ENCODE measurements around the gene BICDL1. TPM values are rescaled to one million over a fixed set of nuclear protein-coding genes. Genes with fewer than 3 reads are reported as not detected.

The BICDL1 gene
- total and polyA plus RNA-seq, 2 of the 4 experiments (the other 2 are of a cell fraction), result not detected

DNA sequence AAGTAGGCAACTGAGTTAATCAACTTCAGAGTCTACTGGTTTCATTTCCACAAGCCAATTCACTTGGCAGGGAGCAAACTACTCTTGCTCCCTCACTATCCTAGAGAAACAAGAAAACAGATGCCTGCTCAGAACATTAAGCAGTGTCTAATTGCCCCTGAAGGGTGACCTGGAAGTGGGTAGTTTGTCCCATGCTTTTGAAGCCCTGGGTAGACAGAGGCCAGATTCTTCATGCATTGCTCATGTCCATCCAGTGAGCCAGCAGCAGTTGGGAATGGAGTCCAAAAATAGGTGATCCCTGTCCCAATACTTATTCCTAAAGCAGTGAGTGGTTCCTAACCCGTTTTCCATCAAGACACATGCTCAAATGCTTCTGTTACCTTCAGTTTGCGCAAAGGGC, 48.8 kb downstream of the BICDL1 start:
- no peak overlapping the region for H3K18ac ChIP-seq (ENCODE audit: low read depth, low read length)
- H3K9me3 ChIP-seq (ENCODE audit: control insufficient read depth, insufficient read depth, low read length), result no peaks in the 10 kb centered on the region
- H3K56ac ChIP-seq (ENCODE audit: extremely low read depth, insufficient read depth, low read length), result no peak overlapping the region
- H2AK9ac ChIP-seq (replicated peaks; ENCODE audit: low read depth, low read length, poor library complexity), result no peak overlapping the region
- no peaks in the 10 kb centered on the region for H3K36me3 ChIP-seq (ENCODE audit: control insufficient read depth, insufficient read depth, low read length)
- no peaks in the 10 kb centered on the region for H3K4me1 ChIP-seq (ENCODE audit: control insufficient read depth, insufficient read depth, low read length)
- H4K20me1 ChIP-seq (ENCODE audit: insufficient read depth, low read length), result no peaks in the 10 kb centered on the region
- H3K4ac ChIP-seq (ENCODE audit: low read depth, low read length), result no peak overlapping the region
- peaks cover 5% of the 10 kb centered on the region; the same call in 1 of the 2 replicates for H3K27me3 ChIP-seq (ENCODE audit: control insufficient read depth, insufficient read depth, low read length)
- H3K4me2 ChIP-seq (ENCODE audit: low read depth, low read length), result no peak overlapping the region
- ChIA-PET CTCF (no interaction called here), POLR2A (ENCODE audit: unreplicated experiment) (no interaction called here)
- H3K4me3 ChIP-seq (ENCODE audit: insufficient read depth, low read depth, low read length), result no peak overlapping the region
- no peak for DNase-seq
- intact Hi-C loops (cut with micrococcal nuclease) (no loop called here), dilution Hi-C loops (cut with HindIII; ENCODE audit: low sequenced_read_pairs, unreplicated experiment) (no loop called here), in situ Hi-C loops (cut with MboI; ENCODE audit: low sequenced_read_pairs) (no loop called here)
- no peak overlapping the region for H2AK5ac ChIP-seq (ENCODE audit: low read depth, low read length)
- no peak overlapping the region for H4K8ac ChIP-seq (ENCODE audit: low read depth in 2 of 2, low read length in 2 of 2)
- no peak overlapping the region for H4K91ac ChIP-seq (ENCODE audit: insufficient read depth, low read depth, low read length)
- H3K23ac ChIP-seq (ENCODE audit: low read depth, low read length), result no peak overlapping the region
- H3K9ac ChIP-seq (ENCODE audit: low read depth, low read length), result no peak overlapping the region
- no peak overlapping the region for H2BK120ac ChIP-seq (ENCODE audit: low read depth, low read length)
- H3K79me1 ChIP-seq (ENCODE audit: low read depth in 1 of 2, low read length in 2 of 2), result no peaks in the 10 kb centered on the region
- no peak overlapping the region for H3K27ac ChIP-seq (ENCODE audit: insufficient read depth, low read length)
- H3K9me1 ChIP-seq (ENCODE audit: insufficient read depth, low read length), result no peaks in the 10 kb centered on the region
- BruUV-seq (replicated peaks), result no TSS peak
- no peak overlapping the region for H2BK20ac ChIP-seq (ENCODE audit: low read depth, low read length)
- WGBS, 2 experiments (ENCODE audit: extremely low coverage in 2 of 2, insufficient read length in 1 of 2), result no CpG with 5 or more reads among the region's 2 CpGs
- ATAC-seq (ENCODE audit: low read depth), result no peak
- TF ChIP-seq CHD1 (IDR thresholded peaks at IDR 0.05; ENCODE audit: low read depth, low read length) (no peak), FOS (IDR thresholded peaks at IDR 0.05; ENCODE audit: low read depth, low read length) (no peak), MAFK (IDR thresholded peaks at IDR 0.05; ENCODE audit: low read depth, low read length) (no peak), MAZ (IDR thresholded peaks at IDR 0.05; ENCODE audit: borderline replicate concordance, low read depth, low read length) (no peak), CEBPB (IDR thresholded peaks at IDR 0.05; ENCODE audit: low read depth, low read length) (no peak), RAD21 (IDR thresholded peaks at IDR 0.05; ENCODE audit: low read length) (no peak), SMC3 (IDR thresholded peaks at IDR 0.05; ENCODE audit: low read depth, low read length) (no peak), RFX5 (IDR thresholded peaks at IDR 0.05; ENCODE audit: low read depth, low read length) (no peak), MXI1 (IDR thresholded peaks at IDR 0.05; ENCODE audit: borderline replicate concordance, low read depth, low read length) (no peak), RCOR1 (IDR thresholded peaks at IDR 0.05; ENCODE audit: insufficient replicate concordance, low read length) (no peak)
- TF ChIP-seq, protein P1, sequence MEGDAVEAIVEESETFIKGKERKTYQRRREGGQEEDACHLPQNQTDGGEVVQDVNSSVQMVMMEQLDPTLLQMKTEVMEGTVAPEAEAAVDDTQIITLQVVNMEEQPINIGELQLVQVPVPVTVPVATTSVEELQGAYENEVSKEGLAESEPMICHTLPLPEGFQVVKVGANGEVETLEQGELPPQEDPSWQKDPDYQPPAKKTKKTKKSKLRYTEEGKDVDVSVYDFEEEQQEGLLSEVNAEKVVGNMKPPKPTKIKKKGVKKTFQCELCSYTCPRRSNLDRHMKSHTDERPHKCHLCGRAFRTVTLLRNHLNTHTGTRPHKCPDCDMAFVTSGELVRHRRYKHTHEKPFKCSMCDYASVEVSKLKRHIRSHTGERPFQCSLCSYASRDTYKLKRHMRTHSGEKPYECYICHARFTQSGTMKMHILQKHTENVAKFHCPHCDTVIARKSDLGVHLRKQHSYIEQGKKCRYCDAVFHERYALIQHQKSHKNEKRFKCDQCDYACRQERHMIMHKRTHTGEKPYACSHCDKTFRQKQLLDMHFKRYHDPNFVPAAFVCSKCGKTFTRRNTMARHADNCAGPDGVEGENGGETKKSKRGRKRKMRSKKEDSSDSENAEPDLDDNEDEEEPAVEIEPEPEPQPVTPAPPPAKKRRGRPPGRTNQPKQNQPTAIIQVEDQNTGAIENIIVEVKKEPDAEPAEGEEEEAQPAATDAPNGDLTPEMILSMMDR (conservative IDR thresholded peaks at IDR 0.05; ENCODE audit: low read depth, low read length), result no peak
- no peak overlapping the region for H2AFZ ChIP-seq (replicated peaks; ENCODE audit: low read length, poor library complexity)
- no peak overlapping the region for H4K5ac ChIP-seq (ENCODE audit: low read depth, low read length)
- no peak overlapping the region for H2BK15ac ChIP-seq (ENCODE audit: low read depth, low read length)
- no peak overlapping the region for H2BK5ac ChIP-seq (ENCODE audit: low read depth, low read length, poor library complexity, severe bottlenecking)
- no peak overlapping the region for H3K14ac ChIP-seq (replicated peaks; ENCODE audit: low read depth, low read length)

Measured in IMR-90 (cell line).